HEK293T (cell line): ENCODE results near the gene ARL15.

Experiments
- BHLHE40 ChIP-seq: fragments of 450-650 bp; IDR thresholded peaks from 2 replicates; pipeline ENCODE4 v1.6.1; 2016; ENCODE audit warnings: mild to moderate bottlenecking, moderate library complexity, borderline replicate concordance
- ELF4 ChIP-seq: fragments of 450-650 bp; IDR thresholded peaks from 2 replicates; pipeline ENCODE4 v1.6.1; 2017; ENCODE audit warnings: antibody characterized with exemption
- FOXK2 ChIP-seq: fragments of 450-650 bp; IDR thresholded peaks from 2 replicates; pipeline ENCODE4 v1.6.1; 2016; ENCODE audit warnings: mild to moderate bottlenecking
- FOXM1 ChIP-seq: fragments of 450-650 bp; IDR thresholded peaks from 2 replicates; pipeline ENCODE4 v1.6.1; 2017; ENCODE audit warnings: mild to moderate bottlenecking, borderline replicate concordance
- NFRKB ChIP-seq: fragments of 450-650 bp; IDR thresholded peaks from 2 replicates; pipeline ENCODE4 v1.6.1; 2016; ENCODE audit warnings: mild to moderate bottlenecking, moderate library complexity

DNA sequence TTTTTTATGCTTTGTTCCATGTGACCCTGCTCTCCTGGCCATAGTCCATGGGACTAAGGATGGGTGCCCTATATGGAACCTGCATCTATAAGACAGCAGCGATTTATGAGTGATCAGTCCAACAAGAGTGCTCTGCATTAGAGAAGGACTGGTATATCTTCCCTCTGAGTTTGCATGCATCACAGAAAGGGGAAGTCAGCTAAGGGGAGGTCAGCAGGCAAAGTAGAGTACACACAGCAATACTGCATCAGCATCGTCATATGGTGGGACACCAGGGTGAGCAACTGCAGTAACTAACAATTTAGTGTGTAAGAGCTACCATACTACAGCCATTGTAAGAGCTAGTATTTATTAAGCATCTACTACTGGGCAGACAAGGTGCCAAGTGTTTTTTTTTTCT, 438.6 kb downstream of the ARL15 start:
- TF ChIP-seq FOXM1, result no peak
- TF ChIP-seq BHLHE40, result no peak
- no peak for TF ChIP-seq NFRKB
- TF ChIP-seq ELF4, result no peak
- no peak for TF ChIP-seq FOXK2
